NT2/D1 (cell line): Measurements from ENCODE around the gene SIN3B.

ENCODE experiments used
- YY1 ChIP-seq: IDR thresholded peaks from 2 replicates; pipeline ENCODE4 v1.6.1; 2011; ENCODE audit not compliant: insufficient read length, insufficient read depth
- ZNF274 ChIP-seq: IDR thresholded peaks from 2 replicates; pipeline ENCODE4 v1.6.1; 2011; ENCODE audit warnings: mild to moderate bottlenecking, low read depth, low read length

DNA sequence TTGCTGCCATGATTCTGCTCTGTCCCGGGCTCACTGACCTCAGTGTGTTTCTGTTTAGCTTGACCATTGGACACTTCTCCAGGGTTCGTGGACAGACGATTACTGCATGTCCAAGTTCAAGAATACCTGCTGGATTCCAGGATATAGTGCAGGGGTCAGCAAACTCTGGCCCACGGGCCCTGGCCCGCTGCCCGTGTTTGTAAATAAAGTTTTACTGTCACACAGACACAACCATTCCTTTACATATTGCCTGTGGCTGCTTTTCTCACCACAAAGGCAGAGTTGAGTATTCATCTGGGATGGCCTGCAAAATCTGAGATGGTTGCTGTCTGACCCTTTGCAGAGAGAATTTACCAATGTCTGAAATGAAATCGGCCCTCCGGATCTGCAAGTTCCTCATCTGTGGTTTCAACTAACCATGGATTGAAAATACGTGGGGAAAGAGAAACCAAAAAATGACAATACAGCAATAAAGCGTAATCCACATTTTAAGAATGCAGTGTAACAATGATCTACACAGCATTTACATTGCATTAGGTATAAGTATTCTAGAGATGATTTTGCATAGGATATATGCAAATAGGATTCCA lies 33.7 kb downstream of the SIN3B start:
- TF ChIP-seq ZNF274 = no peak
- TF ChIP-seq YY1 = no peak
